Suprapubic skin (tissue), 3 donors: Measurements from ENCODE around the gene SUPT4H1.

Source experiments
- CTCF ChIP-seq, 2 donors: fragments of 200-600 bp in 1 of 2; fragments of 450-650 bp in 1 of 2; sonication (generic) in 1 of 2; IDR thresholded peaks; one replicate each; pipeline ENCODE4 v1.5.1; 2016 to 2019; ENCODE audit warnings: antibody characterized with exemption in 2 of 2, mild to moderate bottlenecking in 1 of 2, moderate library complexity in 1 of 2
- EP300 ChIP-seq: sonication (generic); formaldehyde crosslinking; IDR thresholded peaks from one replicate; pipeline ENCODE4 v1.6.1; 2017; ENCODE audit warnings: antibody characterized with exemption

- no peak for TF ChIP-seq EP300
- no peak for TF ChIP-seq CTCF (IDR thresholded peaks at IDR 0.05)
These were observed 30.9 kb upstream of the SUPT4H1 start for GRCh38 chr17:58382872-58383242.
